Dendritic cell treated with granulocyte-macrophage colony-stimulating factor and Interleukin-4, amounts not matched to agents 40 ng/mL and 50 ng/mL, for 4 days (primary cell): ENCODE data around the gene ADH6.
"Not testable (repeated sequence)": the region's sequence is repeated elsewhere in the genome, so short reads cannot be mapped to it uniquely, and the experiment has no call there.

ENCODE experiments used
- H3K27ac Mint-ChIP-seq: one replicate; pipeline ENCODE4 v1.8.0; 2022; ENCODE audit warnings: mild to moderate bottlenecking, mixed read lengths
- H3K27me3 Mint-ChIP-seq: one replicate; pipeline ENCODE4 v1.8.0; 2022; ENCODE audit warnings: mild to moderate bottlenecking, mixed read lengths
- H3K36me3 Mint-ChIP-seq: one replicate; pipeline ENCODE4 v1.8.0; 2022; ENCODE audit warnings: low read depth, mixed read lengths
- H3K4me1 Mint-ChIP-seq: one replicate; pipeline ENCODE4 v1.8.0; 2022; ENCODE audit warnings: low read depth, mixed read lengths
- H3K4me3 Mint-ChIP-seq: one replicate; pipeline ENCODE4 v1.8.0; 2022; ENCODE audit warnings: mild to moderate bottlenecking, moderate library complexity, mixed read lengths
- H3K9me3 Mint-ChIP-seq: one replicate; pipeline ENCODE4 v1.8.0; 2022; ENCODE audit warnings: mixed read lengths
- intact Hi-C: fragments of 100-400 bp; cut with micrococcal nuclease; formaldehyde crosslinking; loops from one replicate; pipeline ENCODE4 v1.15.0; 2022

ADH6 gene

DNA sequence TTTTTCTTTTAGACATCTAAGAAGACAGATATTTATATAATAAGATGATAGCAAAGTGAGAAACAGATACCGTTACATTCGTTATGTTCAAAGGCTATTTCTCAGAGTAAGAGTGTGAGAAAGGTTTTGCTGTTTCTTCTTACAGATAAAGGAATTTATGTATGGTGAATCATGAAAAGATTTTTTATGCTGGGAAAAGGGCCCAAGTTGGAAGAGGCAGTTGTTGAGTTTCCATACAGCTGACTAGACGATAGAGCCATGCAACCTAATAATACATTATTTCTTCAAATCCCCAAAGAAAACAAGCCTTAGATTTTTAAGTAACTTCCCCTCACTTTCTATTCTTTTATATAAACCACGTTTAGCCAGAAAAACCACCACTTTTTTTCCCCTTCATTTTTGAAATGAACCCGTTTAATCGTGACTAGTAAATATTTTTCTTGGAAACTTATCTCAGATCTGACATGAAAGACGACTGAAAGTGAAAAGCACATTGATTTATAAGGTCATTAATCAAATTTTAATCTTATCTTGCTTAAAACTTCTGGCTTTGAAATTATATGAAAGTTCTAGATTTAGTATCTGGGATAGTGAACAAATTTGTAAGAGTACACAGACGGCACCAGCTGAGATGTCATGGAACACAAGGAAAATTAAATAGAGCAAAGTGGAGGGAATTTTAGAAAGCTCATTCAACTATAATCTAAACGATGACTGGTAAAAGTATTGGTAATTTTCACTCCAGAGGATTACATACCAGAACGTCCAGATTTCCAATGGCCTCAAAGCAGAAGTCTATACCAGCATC is 10.9 kb downstream of the ADH6 start:
- H3K27ac Mint-ChIP-seq, result no peak overlapping the region
- H3K36me3 Mint-ChIP-seq, result no peaks in the 10 kb centered on the region
- no peaks in the 10 kb centered on the region for H3K4me1 Mint-ChIP-seq
- H3K9me3 Mint-ChIP-seq, result peaks cover 11% of the 10 kb centered on the region
- no peaks in the 10 kb centered on the region for H3K27me3 Mint-ChIP-seq
- intact Hi-C loops, result no loop called here
- no peak overlapping the region for H3K4me3 Mint-ChIP-seq

DNA sequence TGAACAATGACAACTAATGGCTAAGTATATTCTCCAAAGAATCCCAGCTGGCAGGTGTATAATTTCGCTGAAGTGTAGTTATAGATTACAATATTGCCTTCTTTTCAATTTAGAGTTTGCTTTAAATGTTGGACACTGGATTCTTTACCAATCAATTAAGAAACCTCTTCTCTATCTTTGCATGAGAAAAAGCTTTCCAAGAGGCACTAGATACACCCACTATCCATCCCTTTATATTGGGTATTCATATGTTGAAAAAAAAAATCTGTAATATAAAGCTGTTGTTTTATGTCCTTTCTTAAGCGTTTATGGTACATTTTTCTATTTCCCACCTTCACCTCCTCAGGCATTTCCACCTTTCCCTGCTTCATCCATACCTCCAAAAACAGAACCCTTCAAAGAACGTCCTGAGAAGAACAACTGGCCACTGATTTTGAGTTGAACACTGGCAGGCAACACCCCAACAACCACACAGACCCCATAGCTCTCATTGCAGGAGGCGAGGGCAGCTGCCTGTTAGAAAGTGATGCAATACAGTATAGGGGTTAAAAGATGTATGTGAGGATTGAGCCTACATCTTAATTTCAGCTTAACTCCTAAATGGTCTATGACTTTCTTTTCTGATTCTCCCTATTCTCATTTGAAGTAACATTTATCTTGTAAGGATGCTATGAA is 11.8 kb downstream of the ADH6 start:
- H3K9me3 Mint-ChIP-seq, result peaks cover 14% of the 10 kb centered on the region
- H3K36me3 Mint-ChIP-seq, result no peaks in the 10 kb centered on the region
- no peaks in the 10 kb centered on the region for H3K27me3 Mint-ChIP-seq
- intact Hi-C loops, result no loop called here
- H3K4me3 Mint-ChIP-seq, result no peak overlapping the region
- H3K4me1 Mint-ChIP-seq, result no peaks in the 10 kb centered on the region
- H3K27ac Mint-ChIP-seq, result no peak overlapping the region

DNA sequence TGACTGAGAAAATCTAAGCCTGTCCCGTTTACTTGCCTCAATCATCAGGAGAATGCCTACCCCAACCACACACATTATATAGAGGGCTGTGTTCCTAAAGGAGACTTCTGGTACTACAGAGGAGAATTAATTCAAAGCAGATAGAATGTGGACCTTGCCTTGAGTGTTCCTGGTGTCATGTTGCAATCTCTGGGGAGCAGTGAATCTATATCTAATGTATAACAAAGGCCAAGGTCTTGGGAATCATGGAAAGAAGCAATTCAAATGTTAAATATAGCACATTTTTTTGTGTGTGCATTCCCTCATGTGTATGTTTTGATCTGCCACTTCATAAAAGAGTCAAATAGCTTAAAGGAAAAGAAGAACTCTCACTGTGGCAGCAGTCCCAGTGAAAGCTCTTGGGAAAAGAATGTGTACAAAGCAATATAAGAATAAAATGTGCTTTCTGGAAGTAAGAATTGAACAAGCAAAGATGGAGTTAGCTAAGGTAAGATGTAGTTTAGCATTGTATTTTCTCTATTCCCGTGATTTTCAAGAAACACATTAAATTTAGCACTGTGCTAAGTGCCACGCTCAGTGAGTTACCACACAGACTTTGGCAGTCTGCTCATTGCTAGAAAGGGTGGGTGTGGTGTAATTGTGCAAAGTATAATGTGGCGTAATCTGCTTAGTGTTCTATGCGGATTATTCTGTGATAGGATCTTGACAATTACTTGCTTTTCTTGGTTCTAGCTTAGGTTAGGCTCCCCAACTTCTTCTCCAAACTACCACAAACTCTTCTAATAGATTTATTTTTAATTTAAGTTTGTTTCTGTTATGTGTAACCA is 13.7 kb downstream of the ADH6 start:
- intact Hi-C loops, result no loop called here
- Mint-ChIP-seq H3K4me3 (no peak overlapping the region), H3K36me3 (no peaks in the 10 kb centered on the region), H3K9me3 (peaks cover 14% of the 10 kb centered on the region), H3K4me1 (no peaks in the 10 kb centered on the region), H3K27ac (no peak overlapping the region), H3K27me3 (no peaks in the 10 kb centered on the region)

DNA sequence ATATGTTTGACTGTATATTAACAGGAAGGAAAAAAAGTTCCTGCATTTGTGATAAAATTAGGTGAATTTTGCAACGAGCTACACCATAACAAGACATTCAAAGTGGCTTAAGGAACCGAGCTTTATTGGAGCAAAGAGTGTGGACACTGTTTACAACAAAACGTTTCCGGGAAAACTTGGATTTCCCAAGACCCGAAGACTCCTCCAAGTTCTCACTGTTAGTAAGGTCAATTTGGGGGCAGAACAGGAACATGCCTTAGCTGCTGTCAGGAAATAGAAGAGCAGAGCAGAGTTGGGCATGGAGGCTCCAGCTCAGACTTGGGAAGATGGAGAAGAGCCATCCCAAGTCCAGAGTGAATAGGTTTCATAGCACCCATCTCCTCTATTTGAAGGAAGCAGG is 16.5 kb downstream of the ADH6 start:
- Mint-ChIP-seq H3K4me3 (no peak overlapping the region), H3K27me3 (no peaks in the 10 kb centered on the region), H3K27ac (no peak overlapping the region), H3K9me3 (peaks cover 18% of the 10 kb centered on the region), H3K36me3 (no peaks in the 10 kb centered on the region), H3K4me1 (no peaks in the 10 kb centered on the region)
- intact Hi-C loops, result no loop called here

DNA sequence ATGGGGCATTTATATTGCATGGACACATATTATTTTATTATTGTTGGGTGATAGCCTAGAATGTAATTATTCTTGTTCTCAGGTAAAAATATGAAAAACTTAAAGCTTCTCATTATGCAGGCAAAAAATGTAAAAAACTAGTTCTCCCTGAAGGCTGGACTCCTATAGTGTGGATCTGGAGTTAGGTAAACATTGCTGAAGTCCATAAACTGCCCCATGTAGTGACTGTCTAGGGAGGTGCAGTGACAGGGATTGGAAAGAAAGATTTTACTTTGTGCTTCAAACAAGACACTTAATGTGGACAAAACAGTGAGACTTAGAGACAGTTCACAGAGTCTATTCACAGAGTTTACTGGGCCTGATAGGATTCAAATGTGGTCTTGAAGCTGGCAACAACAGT is 17.0 kb downstream of the ADH6 start:
- no peaks in the 10 kb centered on the region for H3K27me3 Mint-ChIP-seq
- H3K4me1 Mint-ChIP-seq, result no peaks in the 10 kb centered on the region
- H3K27ac Mint-ChIP-seq, result no peak overlapping the region
- intact Hi-C loops, result no loop called here
- no peaks in the 10 kb centered on the region for H3K36me3 Mint-ChIP-seq
- H3K9me3 Mint-ChIP-seq, result peaks cover 22% of the 10 kb centered on the region
- no peak overlapping the region for H3K4me3 Mint-ChIP-seq

DNA sequence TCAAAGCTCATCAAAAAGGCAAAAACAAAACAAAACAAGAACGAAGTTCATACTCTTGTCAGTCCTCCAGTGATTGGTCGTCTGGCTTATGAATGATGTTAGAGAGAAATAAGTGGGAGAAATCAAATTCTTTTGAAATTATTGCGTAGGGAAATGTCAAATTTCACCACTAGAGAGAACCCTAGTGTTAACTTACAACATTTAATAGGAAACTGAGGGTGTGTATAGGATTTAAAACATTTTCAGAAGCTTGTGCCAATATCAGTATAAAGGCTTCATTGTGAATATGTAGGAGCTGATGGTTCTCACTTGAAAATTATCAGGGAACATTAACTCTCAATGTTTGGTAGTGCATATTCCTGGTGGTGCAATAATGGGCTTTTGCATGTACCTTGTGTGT is 17.4 kb downstream of the ADH6 start:
- H3K9me3 Mint-ChIP-seq, result peaks cover 23% of the 10 kb centered on the region
- intact Hi-C loops, result no loop called here
- no peak overlapping the region for H3K27ac Mint-ChIP-seq
- no peaks in the 10 kb centered on the region for H3K27me3 Mint-ChIP-seq
- H3K4me1 Mint-ChIP-seq, result no peaks in the 10 kb centered on the region
- H3K4me3 Mint-ChIP-seq, result no peak overlapping the region
- H3K36me3 Mint-ChIP-seq, result no peaks in the 10 kb centered on the region

DNA sequence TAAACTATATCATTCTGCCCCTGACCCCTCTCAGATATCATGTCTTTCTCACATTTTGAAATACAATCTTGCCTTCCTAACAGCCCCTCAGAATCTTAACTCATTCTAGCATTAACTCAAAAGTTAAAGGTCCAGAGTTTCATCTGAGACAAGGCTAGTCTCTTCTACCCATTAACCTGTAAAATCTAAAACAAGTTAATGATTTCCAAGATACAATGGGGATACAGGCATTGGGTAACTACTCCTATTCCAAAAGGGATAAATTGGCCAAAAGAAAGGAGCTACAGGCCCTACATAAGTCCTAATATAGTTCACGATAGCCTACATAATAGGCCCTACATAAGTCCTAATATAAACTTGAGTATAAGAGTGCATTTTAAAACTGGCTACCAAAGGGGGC is 18.9 kb downstream of the ADH6 start:
- H3K9me3 Mint-ChIP-seq, result peaks cover 36% of the 10 kb centered on the region
- no peaks in the 10 kb centered on the region for H3K4me1 Mint-ChIP-seq
- no peak overlapping the region for H3K4me3 Mint-ChIP-seq
- intact Hi-C loops, result no loop called here
- no peaks in the 10 kb centered on the region for H3K27me3 Mint-ChIP-seq
- H3K36me3 Mint-ChIP-seq, result no peaks in the 10 kb centered on the region
- H3K27ac Mint-ChIP-seq, result no peak overlapping the region

DNA sequence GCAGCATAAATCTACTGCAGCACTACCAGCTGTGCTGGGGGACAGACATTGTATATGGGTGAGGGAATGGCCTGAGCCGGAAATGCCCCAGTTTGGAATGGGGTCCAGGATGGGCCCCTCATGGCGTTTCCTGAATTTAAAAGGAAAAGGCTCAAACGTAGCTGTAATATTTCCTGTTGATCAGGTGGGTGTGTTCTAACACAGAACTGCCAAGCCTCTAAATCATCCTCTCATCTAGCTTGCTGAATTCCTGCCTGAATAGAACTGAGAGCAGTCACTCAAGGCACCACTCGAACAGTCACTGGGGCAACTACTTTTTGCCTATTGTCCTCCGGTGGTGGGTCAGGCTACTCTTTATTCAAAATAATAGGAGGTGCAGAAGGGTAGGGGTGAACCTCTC is 28.7 kb downstream of the ADH6 start:
- Mint-ChIP-seq H3K27me3 (no peaks in the 10 kb centered on the region), H3K27ac (no peak overlapping the region), H3K9me3 (peaks cover 72% of the 10 kb centered on the region), H3K36me3 (no peaks in the 10 kb centered on the region), H3K4me1 (no peaks in the 10 kb centered on the region), H3K4me3 (no peak overlapping the region)
- intact Hi-C loops, result no loop called here

DNA sequence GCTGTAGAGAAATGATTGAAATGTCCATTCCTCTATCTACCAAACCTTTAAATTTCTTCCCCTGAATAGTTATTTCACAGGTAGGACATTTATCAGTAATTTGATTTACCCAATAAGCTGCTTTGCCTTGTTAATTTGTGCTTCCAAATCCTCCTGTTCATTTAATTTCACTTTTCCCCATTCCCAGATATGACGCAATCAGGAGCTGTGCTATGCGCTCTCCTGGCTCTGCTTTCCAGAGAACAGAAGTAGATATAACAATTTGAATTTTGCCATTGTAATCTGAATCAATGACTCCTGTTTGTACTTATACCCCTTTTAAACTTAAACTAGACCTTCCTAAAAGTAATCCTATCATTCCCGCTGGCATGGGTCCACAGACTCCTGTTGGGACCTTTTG is 29.1 kb downstream of the ADH6 start:
- peaks cover 73% of the 10 kb centered on the region for H3K9me3 Mint-ChIP-seq
- H3K27me3 Mint-ChIP-seq, H3K4me3 Mint-ChIP-seq, intact Hi-C loops, H3K27ac Mint-ChIP-seq, H3K36me3 Mint-ChIP-seq, H3K4me1 Mint-ChIP-seq: not testable (repeated sequence)

DNA sequence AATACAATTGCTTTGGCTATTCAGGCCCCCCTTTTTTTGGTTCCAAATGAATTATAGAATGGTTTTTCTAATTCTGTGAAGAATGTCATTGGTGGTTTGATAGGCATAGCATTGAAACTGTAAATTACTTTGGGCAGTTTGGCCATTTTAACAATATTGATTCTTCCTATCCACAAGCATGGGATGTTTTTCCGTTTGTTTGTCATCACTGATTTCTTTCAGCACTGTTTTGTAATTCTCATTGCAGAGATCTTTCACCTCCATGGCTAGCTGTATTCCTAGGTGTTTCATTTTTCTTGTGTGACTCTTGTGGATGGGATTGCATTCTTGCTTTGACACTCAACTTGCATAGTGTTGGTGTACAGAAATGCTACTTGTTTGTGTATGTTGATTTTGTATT is 33.0 kb downstream of the ADH6 start:
- intact Hi-C loops, result no loop called here
- Mint-ChIP-seq H3K36me3 (no peaks in the 10 kb centered on the region), H3K27ac (no peak overlapping the region), H3K27me3 (no peaks in the 10 kb centered on the region), H3K4me1 (no peaks in the 10 kb centered on the region), H3K4me3 (no peak overlapping the region), H3K9me3 (peaks cover 65% of the 10 kb centered on the region)

DNA sequence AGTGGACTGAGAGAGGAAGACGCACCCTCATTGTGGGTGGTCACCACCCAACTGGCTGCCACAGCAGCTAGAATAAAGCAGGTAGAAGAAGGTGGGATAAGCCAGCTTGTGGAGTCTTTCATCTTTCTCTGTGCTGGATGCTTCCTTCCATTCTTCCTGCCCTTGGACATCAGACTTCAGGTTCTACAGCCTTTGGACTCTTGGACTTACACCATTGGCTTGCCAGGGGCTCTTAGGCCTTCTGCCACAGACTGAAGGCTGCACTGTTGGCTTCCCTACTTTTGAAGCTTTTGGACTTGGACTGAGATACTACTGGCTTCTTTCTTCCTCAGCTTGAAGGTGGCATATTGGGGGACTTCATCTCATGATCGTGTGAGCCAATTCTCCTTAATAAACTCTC is 33.5 kb downstream of the ADH6 start:
- intact Hi-C loops, result no loop called here
- H3K27ac Mint-ChIP-seq, result no peak overlapping the region
- H3K9me3 Mint-ChIP-seq, result peaks cover 61% of the 10 kb centered on the region
- H3K27me3 Mint-ChIP-seq, result no peaks in the 10 kb centered on the region
- no peak overlapping the region for H3K4me3 Mint-ChIP-seq
- no peaks in the 10 kb centered on the region for H3K4me1 Mint-ChIP-seq
- no peaks in the 10 kb centered on the region for H3K36me3 Mint-ChIP-seq

DNA sequence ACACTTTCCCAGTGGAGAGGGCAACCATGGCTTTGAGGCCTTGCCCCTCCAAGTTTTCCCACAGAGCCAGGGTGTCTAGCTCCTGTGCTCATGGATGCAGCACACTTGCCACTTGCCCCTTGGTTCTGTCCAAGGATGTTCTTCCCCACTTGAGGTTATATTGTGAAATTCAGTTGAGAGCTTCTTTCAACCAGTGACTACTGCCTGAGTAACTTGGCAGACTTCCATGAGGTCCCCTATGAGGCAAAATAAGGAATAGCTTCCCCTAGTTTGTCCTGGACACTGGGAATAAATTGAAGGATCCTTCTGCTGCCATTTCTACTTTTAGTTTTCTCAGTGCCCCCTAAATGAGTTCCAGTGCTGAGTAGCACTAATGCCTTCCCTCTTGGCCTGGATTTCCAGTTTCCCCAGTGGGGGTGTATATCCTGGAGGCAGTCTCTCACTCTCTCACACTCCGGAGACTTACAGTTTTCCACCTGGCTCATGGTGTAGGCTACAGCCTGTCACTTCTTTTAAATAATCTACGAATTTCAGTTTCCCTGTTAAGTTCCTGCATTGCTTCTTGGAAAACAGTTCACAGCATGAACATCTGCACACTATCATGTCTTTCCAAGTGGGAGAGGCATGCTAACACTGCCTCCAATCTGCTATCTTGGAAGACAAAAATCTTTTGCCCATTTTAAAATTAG is 38.5 kb downstream of the ADH6 start:
- H3K27me3 Mint-ChIP-seq, result no peaks in the 10 kb centered on the region
- no peak overlapping the region for H3K27ac Mint-ChIP-seq
- H3K4me3 Mint-ChIP-seq, result no peak overlapping the region
- H3K4me1 Mint-ChIP-seq, result no peaks in the 10 kb centered on the region
- peaks cover 28% of the 10 kb centered on the region for H3K9me3 Mint-ChIP-seq
- intact Hi-C loops, result no loop called here
- no peaks in the 10 kb centered on the region for H3K36me3 Mint-ChIP-seq

DNA sequence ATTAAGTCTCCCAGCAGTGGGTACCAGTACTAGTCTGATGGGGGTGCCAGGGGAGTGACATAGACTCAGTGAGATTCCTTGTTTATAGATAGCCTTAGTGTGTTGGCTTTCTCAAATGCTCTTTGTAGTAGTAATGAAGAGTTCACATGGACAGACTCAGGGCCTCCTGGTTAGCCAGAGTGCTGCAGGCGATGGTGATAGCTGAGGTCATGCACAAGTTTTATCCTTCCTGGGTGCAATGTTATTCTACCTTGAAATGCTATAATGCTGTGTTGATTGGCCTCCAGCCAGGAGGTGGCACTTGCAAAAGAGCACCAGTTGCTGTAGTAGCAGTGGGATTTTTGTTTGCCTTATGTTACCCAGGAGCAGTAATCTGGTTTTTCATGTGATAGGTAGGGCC is 39.4 kb downstream of the ADH6 start:
- H3K4me3 Mint-ChIP-seq, result no peak overlapping the region
- no peaks in the 10 kb centered on the region for H3K36me3 Mint-ChIP-seq
- no peaks in the 10 kb centered on the region for H3K27me3 Mint-ChIP-seq
- H3K27ac Mint-ChIP-seq, result no peak overlapping the region
- intact Hi-C loops, result no loop called here
- H3K4me1 Mint-ChIP-seq, result no peaks in the 10 kb centered on the region
- H3K9me3 Mint-ChIP-seq, result peaks cover 28% of the 10 kb centered on the region

DNA sequence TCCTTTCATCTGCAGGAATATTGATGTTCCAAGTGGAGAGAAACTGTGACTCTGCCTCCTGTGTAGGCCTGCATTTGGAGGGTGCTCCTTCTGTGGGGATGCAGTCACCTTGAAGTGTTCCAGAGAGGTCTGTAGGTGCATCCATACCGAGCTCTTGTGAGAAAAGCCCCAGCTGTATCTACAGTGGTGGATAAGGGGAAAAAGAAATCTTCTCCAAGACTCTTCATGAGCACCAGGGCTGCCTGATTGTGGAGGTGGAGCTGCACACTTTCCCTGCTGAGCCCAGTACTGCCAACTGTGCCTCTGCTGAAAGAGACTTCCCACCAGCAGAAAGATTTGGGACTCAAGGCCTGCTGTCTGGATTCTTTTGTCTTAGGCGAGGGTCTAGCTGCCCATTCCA is 39.9 kb downstream of the ADH6 start:
- Mint-ChIP-seq H3K4me1 (no peaks in the 10 kb centered on the region), H3K36me3 (no peaks in the 10 kb centered on the region), H3K27me3 (no peaks in the 10 kb centered on the region), H3K4me3 (no peak overlapping the region), H3K27ac (no peak overlapping the region), H3K9me3 (peaks cover 25% of the 10 kb centered on the region)
- intact Hi-C loops, result no loop called here
